Upper lobe of left lung (tissue), 6 donors: ENCODE results near the gene CKAP4. TPM values are rescaled to one million over a fixed set of nuclear protein-coding genes. Genes with fewer than 3 reads are reported as not detected.
"Not testable (repeated sequence)": the region's sequence is repeated elsewhere in the genome, so short reads cannot be mapped to it uniquely, and the experiment has no call there.

Experiments
- ATAC-seq, 2 donors: fragments of 200-7000 bp; cut with Tn5 transposase; one replicate each; pipeline ENCODE4 v1.9.1; 2022; ENCODE audit warnings: mild to moderate bottlenecking in 2 of 2, moderate library complexity in 2 of 2; ENCODE audit not compliant: low FRiP score in 2 of 2
- DNase-seq, 2 donors: peaks; one replicate each; pipeline ENCODE4 v3.0.0-alpha.2; 2019 to 2020
- H3K27ac ChIP-seq, 4 donors: fragments of 200-600 bp; sonication (generic); one replicate each; pipeline ENCODE4 v1.5.1; 2016 to 2019
- H3K27me3 ChIP-seq, 4 donors: fragments of 200-600 bp; sonication (generic); one replicate each; pipeline ENCODE4 v1.5.1; 2017 to 2019
- H3K36me3 ChIP-seq, 4 donors: fragments of 200-600 bp; sonication (generic); one replicate each; pipeline ENCODE4 v1.5.1; 2016 to 2019
- H3K4me1 ChIP-seq, 4 donors: fragments of 200-600 bp; sonication (generic); one replicate each; pipeline ENCODE4 v1.5.1; 2018 to 2019
- H3K4me3 ChIP-seq, 4 donors: fragments of 200-600 bp; sonication (generic); one replicate each; pipeline ENCODE4 v1.5.1; 2017 to 2019; ENCODE audit warnings: mild to moderate bottlenecking in 2 of 4, moderate library complexity in 1 of 4
- H3K9me3 ChIP-seq, 4 donors: fragments of 200-600 bp; sonication (generic); one replicate each; pipeline ENCODE4 v1.5.1; 2018 to 2019
- EP300 ChIP-seq, 4 donors: sonication (generic); formaldehyde crosslinking; IDR thresholded peaks; one replicate each; pipeline ENCODE4 v1.5.1; 2017; ENCODE audit warnings: antibody characterized with exemption in 4 of 4, control low read depth in 2 of 4
- POLR2A ChIP-seq, 4 donors: fragments of 450-650 bp; IDR thresholded peaks; one replicate each; pipeline ENCODE4 v1.5.1; 2016 to 2017; ENCODE audit warnings: antibody characterized with exemption in 4 of 4, mild to moderate bottlenecking in 2 of 4
- POLR2AphosphoS5 ChIP-seq, 2 donors: sonication (generic); formaldehyde crosslinking; IDR thresholded peaks; one replicate each; pipeline ENCODE4 v1.5.1; 2017; ENCODE audit warnings: antibody characterized with exemption in 2 of 2
- WGBS, 2 donors: methylation state at CpG; one replicate each; pipeline ENCODE4 v1.1.5; 2017 to 2018; 5-methylcytosine and 5-hydroxymethylcytosine counted together
- total RNA-seq, 6 donors: library from RNA; depleted of rRNA in 4 of 6; stranded (reverse); fragments of >200 nt in 4 of 6; gene quantifications; one replicate each; pipeline versions ENCODE4 v1.1.0 to v1.2.1, GENCODE V29; 2016 to 2021
- TF ChIP-seq, protein P1 (sequence below), 6 experiments: fragments of 450-650 bp in 4 of 6; fragments of 200-600 bp in 2 of 6; sonication (generic) in 2 of 6; IDR thresholded peaks; one replicate each; pipeline ENCODE4 v1.5.1; 2016 to 2019; ENCODE audit warnings: antibody characterized with exemption in 6 of 6
- donor health status: DM: no; HTN: no; CAD: no; lungs with moderate emphysema.
- donor health status: DM: no; HTN: yes; CAD: no; lungs with severe emphysema.

The CKAP4 gene
- total RNA-seq, 6 donors from 2014 or later, result 16.8 to 70.8 (median 44.5) TPM

DNA sequence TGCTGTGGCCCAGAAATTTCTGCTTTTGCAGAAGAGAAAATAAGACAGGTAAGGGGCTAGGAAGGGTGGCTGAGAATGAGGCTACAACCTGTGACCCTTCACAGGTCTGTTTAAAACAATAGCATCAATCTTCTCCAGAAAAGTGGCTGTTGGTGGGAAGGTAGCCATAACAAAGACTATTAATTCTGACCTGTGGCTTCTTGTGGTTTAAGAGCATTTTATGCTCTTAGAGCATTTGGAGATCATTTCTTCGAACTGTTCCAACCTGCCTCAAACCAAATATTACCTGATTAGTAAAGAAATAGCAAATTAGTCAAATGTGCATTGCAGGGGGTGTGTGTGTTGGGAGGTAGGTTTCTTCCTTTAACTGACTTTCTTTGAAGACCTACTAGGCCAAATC, 39.5 kb upstream of the CKAP4 start:
- no peak for DNase-seq
- H3K27me3 ChIP-seq, result no peaks in the 10 kb centered on the region
- H3K4me3 ChIP-seq, result no peak overlapping the region
- no peak for ATAC-seq
- TF ChIP-seq, protein P1, sequence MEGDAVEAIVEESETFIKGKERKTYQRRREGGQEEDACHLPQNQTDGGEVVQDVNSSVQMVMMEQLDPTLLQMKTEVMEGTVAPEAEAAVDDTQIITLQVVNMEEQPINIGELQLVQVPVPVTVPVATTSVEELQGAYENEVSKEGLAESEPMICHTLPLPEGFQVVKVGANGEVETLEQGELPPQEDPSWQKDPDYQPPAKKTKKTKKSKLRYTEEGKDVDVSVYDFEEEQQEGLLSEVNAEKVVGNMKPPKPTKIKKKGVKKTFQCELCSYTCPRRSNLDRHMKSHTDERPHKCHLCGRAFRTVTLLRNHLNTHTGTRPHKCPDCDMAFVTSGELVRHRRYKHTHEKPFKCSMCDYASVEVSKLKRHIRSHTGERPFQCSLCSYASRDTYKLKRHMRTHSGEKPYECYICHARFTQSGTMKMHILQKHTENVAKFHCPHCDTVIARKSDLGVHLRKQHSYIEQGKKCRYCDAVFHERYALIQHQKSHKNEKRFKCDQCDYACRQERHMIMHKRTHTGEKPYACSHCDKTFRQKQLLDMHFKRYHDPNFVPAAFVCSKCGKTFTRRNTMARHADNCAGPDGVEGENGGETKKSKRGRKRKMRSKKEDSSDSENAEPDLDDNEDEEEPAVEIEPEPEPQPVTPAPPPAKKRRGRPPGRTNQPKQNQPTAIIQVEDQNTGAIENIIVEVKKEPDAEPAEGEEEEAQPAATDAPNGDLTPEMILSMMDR (IDR thresholded peaks at IDR 0.05), result no peak
- TF ChIP-seq EP300 (IDR thresholded peaks at IDR 0.05) (no peak), POLR2AphosphoS5 (IDR thresholded peaks at IDR 0.05) (no peak), POLR2A (IDR thresholded peaks at IDR 0.05) (no peak)
- WGBS, 2 donors, result 74 to 82% methylated on average over 1 of the region's 1 CpG
- H3K36me3 ChIP-seq, result no peaks in the 10 kb centered on the region
- no peak overlapping the region for H3K27ac ChIP-seq
- H3K9me3 ChIP-seq, result no peaks in the 10 kb centered on the region
- peaks cover 0 to 6% (median 4%) of the 10 kb centered on the region in 4 donors for H3K4me1 ChIP-seq

DNA sequence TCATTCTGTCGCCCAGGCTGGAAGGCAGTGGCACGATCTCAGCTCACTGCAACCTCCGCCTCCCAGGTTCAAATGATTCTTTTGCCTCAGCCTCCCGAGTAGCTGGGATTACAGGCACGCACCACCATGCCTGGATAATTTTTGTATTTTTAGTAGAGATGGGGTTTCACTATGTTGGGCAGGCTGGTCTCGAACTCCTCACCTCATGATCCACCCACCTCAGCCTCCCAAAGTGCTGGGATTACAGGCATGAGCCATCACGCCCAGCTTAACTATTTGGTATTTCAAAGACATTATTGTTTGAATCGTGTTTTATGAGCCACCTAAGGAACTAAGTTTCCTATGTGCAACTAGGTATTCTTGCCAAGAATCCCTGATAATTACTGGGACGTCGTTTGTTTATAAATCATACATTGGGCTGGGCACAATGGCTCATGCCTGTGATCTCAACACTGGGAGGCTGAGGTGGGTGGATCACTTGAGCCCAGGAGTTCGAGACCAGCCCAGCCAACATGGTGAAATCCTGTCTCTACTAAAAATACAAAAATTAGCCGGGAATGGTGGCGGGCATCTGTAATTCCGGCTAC, 38.8 kb upstream of the CKAP4 start:
- not testable (repeated sequence) for DNase-seq, H3K27ac ChIP-seq, H3K9me3 ChIP-seq, H3K27me3 ChIP-seq, H3K4me3 ChIP-seq, ATAC-seq, H3K36me3 ChIP-seq, H3K4me1 ChIP-seq
- WGBS, 2 donors, result 84 to 88% methylated on average over 14 of the region's 14 CpGs

DNA sequence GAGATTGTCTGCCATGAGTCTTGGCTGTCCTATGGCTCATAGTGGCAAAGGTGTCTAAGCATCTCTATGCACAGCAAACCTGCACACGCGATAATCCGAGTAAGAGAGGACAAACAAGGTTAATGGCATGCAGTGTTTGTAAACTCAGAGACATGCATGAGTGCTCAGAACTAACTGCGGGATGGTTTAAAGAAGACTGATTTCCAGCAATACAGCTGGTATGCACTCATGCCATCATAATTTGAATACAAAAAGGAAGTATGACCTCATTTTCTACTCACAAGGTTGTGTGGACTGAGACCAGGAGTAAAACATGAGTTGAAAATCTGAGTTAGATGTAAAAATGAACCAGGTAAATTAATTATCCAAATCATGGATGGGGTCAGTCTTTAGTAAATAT, 38.2 kb upstream of the CKAP4 start:
- TF ChIP-seq, protein P1 (IDR thresholded peaks at IDR 0.05), result no peak
- no peak for TF ChIP-seq POLR2A (IDR thresholded peaks at IDR 0.05)
- TF ChIP-seq EP300 (IDR thresholded peaks at IDR 0.05), result no peak
- no peak for TF ChIP-seq POLR2AphosphoS5 (IDR thresholded peaks at IDR 0.05)
- Histone ChIP-seq H3K4me1 (peaks cover 0 to 4% (median 2%) of the 10 kb centered on the region in 4 donors), H3K36me3 (no peaks in the 10 kb centered on the region), H3K27ac (no peak overlapping the region), H3K9me3 (no peaks in the 10 kb centered on the region), H3K4me3 (no peak overlapping the region), H3K27me3 (no peaks in the 10 kb centered on the region)
- no peak for ATAC-seq
- 83 to 85% methylated on average over 4 of the region's 4 CpGs for WGBS, 2 donors
- DNase-seq, result no peak

DNA sequence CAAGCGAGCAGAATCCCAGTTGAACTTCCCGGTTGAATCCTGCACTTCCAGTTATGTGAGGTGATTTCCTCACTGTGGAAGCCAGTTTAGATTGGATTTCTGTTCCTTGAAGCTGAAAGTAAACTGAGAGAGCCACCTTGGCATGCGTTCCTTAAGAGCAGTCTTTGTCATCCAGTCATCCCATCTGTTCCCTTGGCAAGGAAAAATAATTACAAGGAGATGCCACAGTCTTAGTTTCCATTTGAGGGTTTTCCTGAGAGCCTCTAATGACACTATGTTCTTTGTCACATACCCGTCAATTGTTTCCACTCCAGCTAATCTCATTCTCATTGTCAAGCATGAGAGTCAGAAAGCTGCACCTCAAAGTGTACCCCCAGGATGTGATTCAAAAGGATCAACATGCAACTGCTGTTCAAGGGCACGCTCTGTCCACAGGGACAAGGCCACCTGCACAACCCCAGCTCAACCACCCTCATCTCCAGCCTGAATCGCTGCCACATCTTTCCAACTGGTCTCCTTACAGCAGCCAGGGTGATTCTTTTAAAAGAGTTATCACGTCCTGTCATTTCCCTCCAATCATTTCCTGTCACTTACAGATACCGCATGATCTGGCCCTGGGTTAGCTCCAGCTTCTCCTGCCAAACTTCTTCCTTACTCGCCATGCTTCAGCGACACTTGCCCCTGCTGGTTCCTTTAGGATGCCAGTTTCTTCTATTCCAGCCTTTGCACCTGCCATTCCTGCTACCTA, 36.7 kb upstream of the CKAP4 start:
- peaks cover 0 to 4% (median 2%) of the 10 kb centered on the region in 4 donors for H3K4me1 ChIP-seq
- H3K9me3 ChIP-seq, result no peaks in the 10 kb centered on the region
- H3K36me3 ChIP-seq, result no peaks in the 10 kb centered on the region
- ATAC-seq (no peak), DNase-seq (no peak)
- H3K4me3 ChIP-seq, result no peak overlapping the region
- no peaks in the 10 kb centered on the region for H3K27me3 ChIP-seq
- H3K27ac ChIP-seq, result no peak overlapping the region
- TF ChIP-seq, protein P1 (IDR thresholded peaks at IDR 0.05), result no peak
- peak in 1 of 2 donors; percentile 11 for TF ChIP-seq POLR2AphosphoS5 (IDR thresholded peaks at IDR 0.05)
- 33 to 50% methylated on average over 10 of the region's 10 CpGs for WGBS, 2 donors

DNA sequence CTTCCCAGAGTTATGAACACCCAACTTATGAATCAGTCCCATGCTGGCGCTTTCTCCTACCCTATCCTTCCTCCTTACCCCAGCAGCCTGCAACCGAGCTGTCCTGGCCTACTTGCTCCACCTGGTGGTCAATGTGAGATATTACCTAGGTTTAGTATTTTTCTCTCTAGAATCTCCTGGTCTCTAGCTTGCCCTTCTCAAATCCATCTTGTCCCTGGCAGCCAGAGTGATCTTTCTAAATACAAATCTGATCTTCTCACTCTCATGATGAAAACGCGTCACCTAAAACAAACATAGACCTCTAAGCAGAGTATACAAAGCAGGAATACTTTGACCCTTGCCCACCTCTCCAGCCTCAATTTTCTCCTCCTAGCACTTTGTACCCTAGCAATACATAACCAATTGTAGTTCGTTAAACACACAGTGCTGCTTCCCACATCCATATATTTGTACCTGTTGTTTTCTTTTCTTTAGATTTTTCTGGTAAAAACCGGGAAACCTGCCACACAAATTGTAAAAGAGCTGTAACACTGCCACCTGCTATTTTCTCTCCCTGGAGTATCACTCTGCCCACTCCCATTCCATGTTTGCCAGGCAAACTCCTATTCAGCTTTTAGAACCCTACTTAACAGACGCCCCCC, 34.8 kb upstream of the CKAP4 start:
- Histone ChIP-seq H3K27ac (peak overlapping the region in 1 of 4 donors; percentile 68), H3K36me3 (no peaks in the 10 kb centered on the region), H3K4me1 (peaks cover 0 to 4% (median 2%) of the 10 kb centered on the region in 4 donors), H3K27me3 (no peaks in the 10 kb centered on the region), H3K9me3 (no peaks in the 10 kb centered on the region), H3K4me3 (no peak overlapping the region)
- peak in 1 of 2 donors; percentile 78 for DNase-seq
- 32 to 38% methylated on average over 7 of the region's 7 CpGs for WGBS, 2 donors
- TF ChIP-seq EP300 (IDR thresholded peaks at IDR 0.05), result no peak
- TF ChIP-seq POLR2AphosphoS5 (IDR thresholded peaks at IDR 0.05), result no peak
- TF ChIP-seq, protein P1 (IDR thresholded peaks at IDR 0.05), result peak; percentile 50 to 76 (median 74)
- no peak for TF ChIP-seq POLR2A (IDR thresholded peaks at IDR 0.05)
- ATAC-seq, result peak; percentile 82 to 92
